WTC11 (cell line): ENCODE results near the gene PTPMT1.

Experiments used
- CREB1 ChIP-seq: sonication (generic); formaldehyde crosslinking; IDR thresholded peaks from 2 replicates; pipeline ENCODE4 v1.8.0; 2023; ENCODE audit warnings: mild to moderate bottlenecking, missing genetic modification reagents
- HMGXB4 ChIP-seq: sonication (generic); formaldehyde crosslinking; IDR thresholded peaks from 2 replicates; pipeline ENCODE4 v1.8.1; 2023; ENCODE audit warnings: mild to moderate bottlenecking, moderate library complexity, missing genetic modification reagents
- USF1 ChIP-seq: sonication (generic); formaldehyde crosslinking; IDR thresholded peaks from 2 replicates; pipeline ENCODE4 v1.8.0; 2022; ENCODE audit warnings: mild to moderate bottlenecking, missing genetic modification reagents
- TF ChIP-seq, protein P1 (sequence below): fragments of 200-600 bp; IDR thresholded peaks from 2 replicates; pipeline ENCODE4 v1.8.0; 2022; ENCODE audit warnings: antibody characterized with exemption
- TF ChIP-seq, protein P2 (sequence below): fragments of 250-450 bp; sonication (Bioruptor Pico); IDR thresholded peaks from 2 replicates; pipeline ENCODE4 v1.9.0; 2021; ENCODE audit warnings: mild to moderate bottlenecking
- TF ChIP-seq, protein P3 (sequence below): sonication (generic); formaldehyde crosslinking; IDR thresholded peaks from 2 replicates; pipeline ENCODE4 v1.8.1; 2022; ENCODE audit warnings: low read depth, mild to moderate bottlenecking, moderate library complexity, missing genetic modification reagents, borderline replicate concordance
- TF ChIP-seq, protein P4 (sequence below): sonication (generic); formaldehyde crosslinking; conservative IDR thresholded peaks from 2 replicates; pipeline ENCODE4 v1.8.1; 2022; ENCODE audit warnings: mild to moderate bottlenecking, missing genetic modification reagents
- TF ChIP-seq, protein P5 (sequence below): sonication (generic); formaldehyde crosslinking; IDR thresholded peaks from 2 replicates; pipeline ENCODE4 v1.8.1; 2022; ENCODE audit warnings: missing genetic modification reagents, borderline replicate concordance

- TF ChIP-seq, protein P1, sequence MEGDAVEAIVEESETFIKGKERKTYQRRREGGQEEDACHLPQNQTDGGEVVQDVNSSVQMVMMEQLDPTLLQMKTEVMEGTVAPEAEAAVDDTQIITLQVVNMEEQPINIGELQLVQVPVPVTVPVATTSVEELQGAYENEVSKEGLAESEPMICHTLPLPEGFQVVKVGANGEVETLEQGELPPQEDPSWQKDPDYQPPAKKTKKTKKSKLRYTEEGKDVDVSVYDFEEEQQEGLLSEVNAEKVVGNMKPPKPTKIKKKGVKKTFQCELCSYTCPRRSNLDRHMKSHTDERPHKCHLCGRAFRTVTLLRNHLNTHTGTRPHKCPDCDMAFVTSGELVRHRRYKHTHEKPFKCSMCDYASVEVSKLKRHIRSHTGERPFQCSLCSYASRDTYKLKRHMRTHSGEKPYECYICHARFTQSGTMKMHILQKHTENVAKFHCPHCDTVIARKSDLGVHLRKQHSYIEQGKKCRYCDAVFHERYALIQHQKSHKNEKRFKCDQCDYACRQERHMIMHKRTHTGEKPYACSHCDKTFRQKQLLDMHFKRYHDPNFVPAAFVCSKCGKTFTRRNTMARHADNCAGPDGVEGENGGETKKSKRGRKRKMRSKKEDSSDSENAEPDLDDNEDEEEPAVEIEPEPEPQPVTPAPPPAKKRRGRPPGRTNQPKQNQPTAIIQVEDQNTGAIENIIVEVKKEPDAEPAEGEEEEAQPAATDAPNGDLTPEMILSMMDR: no peak
- TF ChIP-seq CREB1 (CRISPR knock-in tag) (no peak), HMGXB4 (no peak), USF1 (no peak)
- TF ChIP-seq, protein P2, sequence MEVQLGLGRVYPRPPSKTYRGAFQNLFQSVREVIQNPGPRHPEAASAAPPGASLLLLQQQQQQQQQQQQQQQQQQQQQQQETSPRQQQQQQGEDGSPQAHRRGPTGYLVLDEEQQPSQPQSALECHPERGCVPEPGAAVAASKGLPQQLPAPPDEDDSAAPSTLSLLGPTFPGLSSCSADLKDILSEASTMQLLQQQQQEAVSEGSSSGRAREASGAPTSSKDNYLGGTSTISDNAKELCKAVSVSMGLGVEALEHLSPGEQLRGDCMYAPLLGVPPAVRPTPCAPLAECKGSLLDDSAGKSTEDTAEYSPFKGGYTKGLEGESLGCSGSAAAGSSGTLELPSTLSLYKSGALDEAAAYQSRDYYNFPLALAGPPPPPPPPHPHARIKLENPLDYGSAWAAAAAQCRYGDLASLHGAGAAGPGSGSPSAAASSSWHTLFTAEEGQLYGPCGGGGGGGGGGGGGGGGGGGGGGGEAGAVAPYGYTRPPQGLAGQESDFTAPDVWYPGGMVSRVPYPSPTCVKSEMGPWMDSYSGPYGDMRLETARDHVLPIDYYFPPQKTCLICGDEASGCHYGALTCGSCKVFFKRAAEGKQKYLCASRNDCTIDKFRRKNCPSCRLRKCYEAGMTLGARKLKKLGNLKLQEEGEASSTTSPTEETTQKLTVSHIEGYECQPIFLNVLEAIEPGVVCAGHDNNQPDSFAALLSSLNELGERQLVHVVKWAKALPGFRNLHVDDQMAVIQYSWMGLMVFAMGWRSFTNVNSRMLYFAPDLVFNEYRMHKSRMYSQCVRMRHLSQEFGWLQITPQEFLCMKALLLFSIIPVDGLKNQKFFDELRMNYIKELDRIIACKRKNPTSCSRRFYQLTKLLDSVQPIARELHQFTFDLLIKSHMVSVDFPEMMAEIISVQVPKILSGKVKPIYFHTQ: no peak
- TF ChIP-seq, protein P3, sequence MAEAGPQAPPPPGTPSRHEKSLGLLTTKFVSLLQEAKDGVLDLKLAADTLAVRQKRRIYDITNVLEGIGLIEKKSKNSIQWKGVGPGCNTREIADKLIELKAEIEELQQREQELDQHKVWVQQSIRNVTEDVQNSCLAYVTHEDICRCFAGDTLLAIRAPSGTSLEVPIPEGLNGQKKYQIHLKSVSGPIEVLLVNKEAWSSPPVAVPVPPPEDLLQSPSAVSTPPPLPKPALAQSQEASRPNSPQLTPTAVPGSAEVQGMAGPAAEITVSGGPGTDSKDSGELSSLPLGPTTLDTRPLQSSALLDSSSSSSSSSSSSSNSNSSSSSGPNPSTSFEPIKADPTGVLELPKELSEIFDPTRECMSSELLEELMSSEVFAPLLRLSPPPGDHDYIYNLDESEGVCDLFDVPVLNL (CRISPR knock-in tag): no peak
- TF ChIP-seq, protein P4, sequence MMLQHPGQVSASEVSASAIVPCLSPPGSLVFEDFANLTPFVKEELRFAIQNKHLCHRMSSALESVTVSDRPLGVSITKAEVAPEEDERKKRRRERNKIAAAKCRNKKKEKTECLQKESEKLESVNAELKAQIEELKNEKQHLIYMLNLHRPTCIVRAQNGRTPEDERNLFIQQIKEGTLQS: no peak
- TF ChIP-seq, protein P5, sequence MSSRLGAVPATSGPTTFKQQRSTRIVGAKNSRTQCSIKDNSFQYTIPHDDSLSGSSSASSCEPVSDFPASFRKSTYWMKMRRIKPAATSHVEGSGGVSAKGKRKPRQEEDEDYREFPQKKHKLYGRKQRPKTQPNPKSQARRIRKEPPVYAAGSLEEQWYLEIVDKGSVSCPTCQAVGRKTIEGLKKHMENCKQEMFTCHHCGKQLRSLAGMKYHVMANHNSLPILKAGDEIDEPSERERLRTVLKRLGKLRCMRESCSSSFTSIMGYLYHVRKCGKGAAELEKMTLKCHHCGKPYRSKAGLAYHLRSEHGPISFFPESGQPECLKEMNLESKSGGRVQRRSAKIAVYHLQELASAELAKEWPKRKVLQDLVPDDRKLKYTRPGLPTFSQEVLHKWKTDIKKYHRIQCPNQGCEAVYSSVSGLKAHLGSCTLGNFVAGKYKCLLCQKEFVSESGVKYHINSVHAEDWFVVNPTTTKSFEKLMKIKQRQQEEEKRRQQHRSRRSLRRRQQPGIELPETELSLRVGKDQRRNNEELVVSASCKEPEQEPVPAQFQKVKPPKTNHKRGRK (CRISPR knock-in tag): no peak
Measured at GRCh38 chr11:47611348-47611794, 46.0 kb downstream of the PTPMT1 start.
